SHP77 (cell line): ENCODE results near the gene AGPS.
"Not testable (repeated sequence)": the region's sequence is repeated elsewhere in the genome, so short reads cannot be mapped to it uniquely, and the experiment has no call there.

Experiments
- DNase-seq, 2 experiments: peaks; one replicate each; lab custom pipeline; 2025; lab: John Stamatoyannopoulos, UW

The AGPS gene

GRCh38 chr2:177529166-177529565, 136.6 kb downstream of the AGPS start:
- no peak for DNase-seq

GRCh38 chr2:177530561-177530960, 138.0 kb downstream of the AGPS start:
- DNase-seq = no peak

- DNase-seq = no peak
Observed at GRCh38 chr2:177531706-177532105, 139.1 kb downstream of the AGPS start.

GRCh38 chr2:177532567-177532966, 140.0 kb downstream of the AGPS start:
- no peak for DNase-seq

GRCh38 chr2:177533253-177533652, 140.7 kb downstream of the AGPS start:
- no peak for DNase-seq

- no peak for DNase-seq
Observed at GRCh38 chr2:177535000-177535399, 142.4 kb downstream of the AGPS start.

- DNase-seq = no peak
Observed at GRCh38 chr2:177535958-177536504, 143.5 kb downstream of the AGPS start.

GRCh38 chr2:177537213-177537612, 144.6 kb downstream of the AGPS start:
- no peak for DNase-seq

- no peak for DNase-seq
Observed at GRCh38 chr2:177537636-177538035, 145.1 kb downstream of the AGPS start.

GRCh38 chr2:177538323-177538722, 145.8 kb downstream of the AGPS start:
- no peak for DNase-seq

- DNase-seq = no peak
Observed at GRCh38 chr2:177540283-177540682, 147.7 kb downstream of the AGPS start.

GRCh38 chr2:177541258-177541991, 148.9 kb downstream of the AGPS start:
- no peak for DNase-seq

GRCh38 chr2:177542396-177542795, 149.8 kb downstream of the AGPS start:
- no peak for DNase-seq

- no peak for DNase-seq
Observed at GRCh38 chr2:177543007-177543760, 150.6 kb downstream of the AGPS start.

GRCh38 chr2:177545143-177545542, 152.6 kb downstream of the AGPS start:
- DNase-seq = no peak

- peak; percentile 23 to 49 for DNase-seq
Observed at GRCh38 chr2:177545981-177546585, 153.5 kb downstream of the AGPS start.

GRCh38 chr2:177547122-177547521, 154.5 kb downstream of the AGPS start:
- no peak for DNase-seq

GRCh38 chr2:177547772-177548171, 155.2 kb downstream of the AGPS start:
- DNase-seq = no peak

- no peak for DNase-seq
Observed at GRCh38 chr2:177548636-177549035, 156.1 kb downstream of the AGPS start.

- DNase-seq = no peak
Observed at GRCh38 chr2:177549171-177549570, 156.6 kb downstream of the AGPS start.

GRCh38 chr2:177550264-177551200, 158.0 kb downstream of the AGPS start:
- no peak for DNase-seq

- DNase-seq = not testable (repeated sequence)
Observed at GRCh38 chr2:177551360-177551759, 158.8 kb downstream of the AGPS start.
